ENCODE data around the gene TRHDE. TPM values are rescaled to one million over a fixed set of nuclear protein-coding genes. Genes with fewer than 3 reads are reported as not detected.

TRHDE gene
- polyA plus RNA-seq, 2 of the 4 experiments (the other 2 are of a cell fraction), result 0.16 to 0.32 TPM

- TF ChIP-seq, protein P1, sequence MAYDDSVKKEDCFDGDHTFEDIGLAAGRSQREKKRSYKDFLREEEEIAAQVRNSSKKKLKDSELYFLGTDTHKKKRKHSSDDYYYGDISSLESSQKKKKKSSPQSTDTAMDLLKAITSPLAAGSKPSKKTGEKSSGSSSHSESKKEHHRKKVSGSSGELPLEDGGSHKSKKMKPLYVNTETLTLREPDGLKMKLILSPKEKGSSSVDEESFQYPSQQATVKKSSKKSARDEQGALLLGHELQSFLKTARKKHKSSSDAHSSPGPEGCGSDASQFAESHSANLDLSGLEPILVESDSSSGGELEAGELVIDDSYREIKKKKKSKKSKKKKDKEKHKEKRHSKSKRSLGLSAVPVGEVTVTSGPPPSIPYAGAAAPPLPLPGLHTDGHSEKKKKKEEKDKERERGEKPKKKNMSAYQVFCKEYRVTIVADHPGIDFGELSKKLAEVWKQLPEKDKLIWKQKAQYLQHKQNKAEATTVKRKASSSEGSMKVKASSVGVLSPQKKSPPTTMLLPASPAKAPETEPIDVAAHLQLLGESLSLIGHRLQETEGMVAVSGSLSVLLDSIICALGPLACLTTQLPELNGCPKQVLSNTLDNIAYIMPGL (CRISPR knock-in tag; IDR thresholded peaks at IDR 0.05; ENCODE audit: borderline replicate concordance), result no peak
- TF ChIP-seq KDM1A (IDR thresholded peaks at IDR 0.05; ENCODE audit: low read depth) (no peak), EHF (CRISPR knock-in tag; IDR thresholded peaks at IDR 0.05) (no peak)
Measured at GRCh38 chr12:72546106-72546505, 273.9 kb downstream of the TRHDE start (continued).

DNA sequence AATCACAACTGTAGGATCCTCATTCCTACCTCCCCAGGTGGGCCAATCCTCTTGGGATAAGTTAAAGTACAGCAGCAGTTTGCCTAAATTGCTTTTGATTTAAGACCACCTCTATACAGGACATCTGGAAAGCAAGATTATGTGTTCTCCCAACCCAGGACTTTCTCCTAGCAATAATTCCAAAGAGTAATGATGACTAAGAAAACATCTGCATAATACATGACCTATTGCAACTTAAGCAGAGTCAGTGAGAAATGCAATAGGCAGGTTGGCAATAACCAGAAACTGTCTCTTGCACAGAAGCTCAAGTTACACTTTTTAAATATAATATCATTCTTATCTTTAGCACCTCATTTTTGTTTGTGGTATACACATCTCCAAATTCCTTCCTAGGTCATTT lies 275.4 kb downstream of the TRHDE start:
- Histone ChIP-seq H3K4me2 (no peak overlapping the region), H3K9me3 (no peaks in the 10 kb centered on the region), H3K4me1 (no peaks in the 10 kb centered on the region), H3K27ac (no peak overlapping the region), H3K4me3 (no peak overlapping the region)
- CTCF ChIA-PET, result no interaction called here
- TF ChIP-seq POLR2A (IDR thresholded peaks at IDR 0.05; ENCODE audit: low read length) (no peak), ZNF302 (CRISPR knock-in tag; IDR thresholded peaks at IDR 0.05) (no peak), CBX2 (IDR thresholded peaks at IDR 0.05; ENCODE audit: borderline replicate concordance, low read depth) (no peak), RFX5 (IDR thresholded peaks at IDR 0.05) (no peak), RARB (CRISPR knock-in tag; IDR thresholded peaks at IDR 0.05) (no peak), CBX8 (IDR thresholded peaks at IDR 0.05) (no peak), KDM5A (IDR thresholded peaks at IDR 0.05) (no peak), FOSL2 (IDR thresholded peaks at IDR 0.05) (no peak), FOSL2 (CRISPR knock-in tag; IDR thresholded peaks at IDR 0.05) (no peak), EHMT2 (IDR thresholded peaks at IDR 0.05; ENCODE audit: low read depth) (no peak), GATA3 (IDR thresholded peaks at IDR 0.05; ENCODE audit: borderline replicate concordance) (no peak), SREBF2 (IDR thresholded peaks at IDR 0.05) (no peak), HOXB13 (CRISPR knock-in tag; IDR thresholded peaks at IDR 0.05; ENCODE audit: low read depth) (no peak), NR3C1 (IDR thresholded peaks at IDR 0.05) (no peak), POLR2AphosphoS2 (conservative IDR thresholded peaks at IDR 0.05; ENCODE audit: low read length) (no peak), EHF (CRISPR knock-in tag; IDR thresholded peaks at IDR 0.05) (no peak)
- TF ChIP-seq, protein P2, sequence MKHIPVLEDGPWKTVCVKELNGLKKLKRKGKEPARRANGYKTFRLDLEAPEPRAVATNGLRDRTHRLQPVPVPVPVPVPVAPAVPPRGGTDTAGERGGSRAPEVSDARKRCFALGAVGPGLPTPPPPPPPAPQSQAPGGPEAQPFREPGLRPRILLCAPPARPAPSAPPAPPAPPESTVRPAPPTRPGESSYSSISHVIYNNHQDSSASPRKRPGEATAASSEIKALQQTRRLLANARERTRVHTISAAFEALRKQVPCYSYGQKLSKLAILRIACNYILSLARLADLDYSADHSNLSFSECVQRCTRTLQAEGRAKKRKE (CRISPR knock-in tag; IDR thresholded peaks at IDR 0.05; ENCODE audit: low read depth), result no peak
- POLR2A ChIA-PET, result no interaction called here
- no peak for FAIRE-seq
- no peak for ATAC-seq
- no peak for DNase-seq (ENCODE audit: low read depth in 1 of 2, low spot score in 1 of 2)

- Histone ChIP-seq H3K27ac (no peak overlapping the region), H3K4me3 (no peak overlapping the region), H3K4me1 (no peaks in the 10 kb centered on the region), H3K9me3 (no peaks in the 10 kb centered on the region), H3K4me2 (no peak overlapping the region)
- 34% methylated on average over 1 of the region's 1 CpG for WGBS (ENCODE audit: missing lambda C conversion rate)
- TF ChIP-seq JUNB (IDR thresholded peaks at IDR 0.05) (no peak), SREBF2 (IDR thresholded peaks at IDR 0.05) (no peak), FOSB (CRISPR knock-in tag; IDR thresholded peaks at IDR 0.05) (no peak), KDM1A (IDR thresholded peaks at IDR 0.05; ENCODE audit: low read depth) (no peak), TFCP2L1 (CRISPR knock-in tag; IDR thresholded peaks at IDR 0.05) (no peak), FOSL2 (IDR thresholded peaks at IDR 0.05) (no peak), FOSL2 (CRISPR knock-in tag; IDR thresholded peaks at IDR 0.05) (no peak)
- TF ChIP-seq, protein P1 (CRISPR knock-in tag; IDR thresholded peaks at IDR 0.05; ENCODE audit: borderline replicate concordance), result no peak
- TF ChIP-seq, protein P3, sequence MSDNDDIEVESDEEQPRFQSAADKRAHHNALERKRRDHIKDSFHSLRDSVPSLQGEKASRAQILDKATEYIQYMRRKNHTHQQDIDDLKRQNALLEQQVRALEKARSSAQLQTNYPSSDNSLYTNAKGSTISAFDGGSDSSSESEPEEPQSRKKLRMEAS (IDR thresholded peaks at IDR 0.05), result no peak
- TF ChIP-seq, protein P4, sequence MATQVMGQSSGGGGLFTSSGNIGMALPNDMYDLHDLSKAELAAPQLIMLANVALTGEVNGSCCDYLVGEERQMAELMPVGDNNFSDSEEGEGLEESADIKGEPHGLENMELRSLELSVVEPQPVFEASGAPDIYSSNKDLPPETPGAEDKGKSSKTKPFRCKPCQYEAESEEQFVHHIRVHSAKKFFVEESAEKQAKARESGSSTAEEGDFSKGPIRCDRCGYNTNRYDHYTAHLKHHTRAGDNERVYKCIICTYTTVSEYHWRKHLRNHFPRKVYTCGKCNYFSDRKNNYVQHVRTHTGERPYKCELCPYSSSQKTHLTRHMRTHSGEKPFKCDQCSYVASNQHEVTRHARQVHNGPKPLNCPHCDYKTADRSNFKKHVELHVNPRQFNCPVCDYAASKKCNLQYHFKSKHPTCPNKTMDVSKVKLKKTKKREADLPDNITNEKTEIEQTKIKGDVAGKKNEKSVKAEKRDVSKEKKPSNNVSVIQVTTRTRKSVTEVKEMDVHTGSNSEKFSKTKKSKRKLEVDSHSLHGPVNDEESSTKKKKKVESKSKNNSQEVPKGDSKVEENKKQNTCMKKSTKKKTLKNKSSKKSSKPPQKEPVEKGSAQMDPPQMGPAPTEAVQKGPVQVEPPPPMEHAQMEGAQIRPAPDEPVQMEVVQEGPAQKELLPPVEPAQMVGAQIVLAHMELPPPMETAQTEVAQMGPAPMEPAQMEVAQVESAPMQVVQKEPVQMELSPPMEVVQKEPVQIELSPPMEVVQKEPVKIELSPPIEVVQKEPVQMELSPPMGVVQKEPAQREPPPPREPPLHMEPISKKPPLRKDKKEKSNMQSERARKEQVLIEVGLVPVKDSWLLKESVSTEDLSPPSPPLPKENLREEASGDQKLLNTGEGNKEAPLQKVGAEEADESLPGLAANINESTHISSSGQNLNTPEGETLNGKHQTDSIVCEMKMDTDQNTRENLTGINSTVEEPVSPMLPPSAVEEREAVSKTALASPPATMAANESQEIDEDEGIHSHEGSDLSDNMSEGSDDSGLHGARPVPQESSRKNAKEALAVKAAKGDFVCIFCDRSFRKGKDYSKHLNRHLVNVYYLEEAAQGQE (IDR thresholded peaks at IDR 0.05), result no peak
- POLR2A ChIA-PET, result no interaction called here
- FAIRE-seq, result no peak
- CTCF ChIA-PET, result no interaction called here
- no peak for ATAC-seq
- DNase-seq (ENCODE audit: low read depth in 1 of 2, low spot score in 1 of 2), result no peak
Measured at GRCh38 chr12:72549184-72549583, 277.0 kb downstream of the TRHDE start.

Measured in A549 (cell line).